CD4-positive, alpha-beta T cell treated with Interleukin-15 for 1 hour (primary cell): ENCODE measurements around the gene CMIP.
"Not testable (repeated sequence)": the region's sequence is repeated elsewhere in the genome, so short reads cannot be mapped to it uniquely, and the experiment has no call there.

ENCODE experiments used
- DNase-seq: peaks from one replicate; pipeline ENCODE4 v3.0.0-alpha.2; 2020

Gene CMIP

GRCh38 chr16:81444448-81445121, at the start of gene CMIP:
CMIP (plus strand) TSS chr16:81444808.
- peak; percentile 86 for DNase-seq

DNA sequence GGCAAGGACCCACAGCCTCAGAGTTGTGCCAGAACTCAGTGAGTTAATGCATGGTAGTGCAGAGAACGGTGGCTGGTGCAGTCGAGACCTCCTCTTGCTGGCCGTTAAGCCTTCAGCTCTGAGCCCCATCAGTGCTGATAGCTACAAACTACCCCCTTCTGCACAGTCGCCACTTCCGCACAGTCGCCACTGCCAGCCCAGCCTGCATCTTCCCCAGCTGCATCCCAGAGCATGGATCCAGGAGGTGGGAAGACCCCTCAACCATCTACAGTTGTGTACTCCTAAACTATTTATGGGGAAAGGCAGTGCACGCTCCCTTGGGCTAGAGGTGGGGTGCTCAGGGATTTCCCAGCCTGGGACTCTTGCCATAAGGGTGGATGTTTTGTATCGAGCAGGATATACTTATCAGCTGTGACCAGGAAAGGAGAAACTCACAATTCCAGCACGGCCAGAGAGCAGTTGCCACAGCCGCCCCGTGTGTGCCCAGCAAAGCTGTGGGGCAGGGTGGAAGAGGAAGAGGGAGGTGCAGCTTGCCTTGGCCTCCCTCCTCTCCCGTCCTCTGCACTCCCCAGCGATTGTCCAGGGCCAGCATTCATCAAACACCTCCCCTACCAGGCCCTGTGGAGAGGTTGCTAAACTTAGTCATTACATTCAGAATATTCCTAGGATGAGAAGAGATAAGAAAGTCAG, 49.5 kb upstream of the CMIP start:
- DNase-seq: no peak

DNA sequence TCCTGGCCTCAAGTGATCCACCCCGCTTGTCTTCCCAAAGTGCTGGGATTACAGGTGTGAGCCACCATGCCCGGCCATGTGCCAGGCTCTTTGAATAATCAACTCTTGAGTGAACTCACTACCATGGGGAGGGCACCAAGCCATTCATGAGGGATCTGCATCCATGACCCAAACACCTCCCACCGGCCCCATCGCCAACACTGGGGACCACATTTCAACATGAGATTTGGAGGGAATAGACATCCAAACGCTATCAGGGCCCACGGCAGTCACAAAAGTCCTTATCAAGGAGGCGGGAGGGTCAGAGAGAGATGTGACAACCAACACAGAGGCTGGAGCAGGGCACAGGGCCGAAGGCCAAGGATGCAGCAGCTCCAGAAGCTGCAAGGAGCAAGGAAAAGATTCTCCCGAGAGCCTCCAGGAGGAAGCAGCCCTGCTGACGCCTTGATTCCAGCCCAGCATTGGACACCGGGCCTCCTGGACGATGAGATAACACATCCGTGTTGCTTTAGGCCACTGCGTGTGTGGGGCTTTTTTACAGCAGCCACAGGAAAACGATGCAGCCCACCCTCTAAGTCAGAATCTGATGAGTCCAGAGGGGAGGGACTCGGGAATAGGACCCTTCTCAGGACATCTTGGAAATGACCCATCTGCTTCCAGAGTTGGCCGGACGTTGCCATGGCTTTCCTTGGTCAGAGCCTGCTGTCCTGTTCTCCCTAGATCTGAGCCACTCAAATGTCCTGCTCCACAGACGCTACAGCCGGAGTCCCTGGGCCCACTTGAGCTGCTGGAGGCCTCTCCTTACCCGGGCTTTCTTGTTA, 47.3 kb upstream of the CMIP start:
- no peak for DNase-seq

DNA sequence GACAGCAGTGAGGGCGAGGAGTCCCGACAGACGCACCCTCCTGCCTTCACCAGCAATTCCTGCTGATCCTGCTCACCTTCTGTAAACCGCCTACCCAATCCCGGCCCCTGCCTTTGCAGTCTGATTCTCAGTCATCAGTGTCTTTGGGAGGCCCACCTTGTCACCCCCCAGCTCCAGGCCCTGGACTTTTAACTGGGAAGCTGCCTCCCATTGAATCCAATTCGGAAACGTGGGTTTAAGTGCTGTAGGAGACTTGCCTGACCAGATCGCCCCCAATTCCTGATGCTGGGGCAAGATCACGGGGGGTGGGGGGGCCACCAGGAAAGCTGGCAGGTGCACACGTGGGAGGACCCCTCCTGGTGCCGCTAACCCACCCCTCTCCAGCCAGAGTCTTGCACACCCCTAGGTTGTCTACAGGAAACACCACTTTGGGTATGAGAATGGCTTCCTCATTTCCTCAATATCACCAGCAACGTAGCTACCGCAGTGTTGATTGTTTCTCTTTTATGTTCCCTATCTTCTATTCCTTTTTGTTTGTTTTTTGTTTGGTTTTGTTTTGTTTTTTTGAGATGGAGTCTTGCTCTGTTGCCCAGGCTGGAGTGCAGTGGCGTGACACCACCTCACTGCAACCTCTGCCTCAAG, 46.6 kb upstream of the CMIP start:
- no peak for DNase-seq

GRCh38 chr16:81399909-81400308, 44.7 kb upstream of the CMIP start:
- no peak for DNase-seq

DNA sequence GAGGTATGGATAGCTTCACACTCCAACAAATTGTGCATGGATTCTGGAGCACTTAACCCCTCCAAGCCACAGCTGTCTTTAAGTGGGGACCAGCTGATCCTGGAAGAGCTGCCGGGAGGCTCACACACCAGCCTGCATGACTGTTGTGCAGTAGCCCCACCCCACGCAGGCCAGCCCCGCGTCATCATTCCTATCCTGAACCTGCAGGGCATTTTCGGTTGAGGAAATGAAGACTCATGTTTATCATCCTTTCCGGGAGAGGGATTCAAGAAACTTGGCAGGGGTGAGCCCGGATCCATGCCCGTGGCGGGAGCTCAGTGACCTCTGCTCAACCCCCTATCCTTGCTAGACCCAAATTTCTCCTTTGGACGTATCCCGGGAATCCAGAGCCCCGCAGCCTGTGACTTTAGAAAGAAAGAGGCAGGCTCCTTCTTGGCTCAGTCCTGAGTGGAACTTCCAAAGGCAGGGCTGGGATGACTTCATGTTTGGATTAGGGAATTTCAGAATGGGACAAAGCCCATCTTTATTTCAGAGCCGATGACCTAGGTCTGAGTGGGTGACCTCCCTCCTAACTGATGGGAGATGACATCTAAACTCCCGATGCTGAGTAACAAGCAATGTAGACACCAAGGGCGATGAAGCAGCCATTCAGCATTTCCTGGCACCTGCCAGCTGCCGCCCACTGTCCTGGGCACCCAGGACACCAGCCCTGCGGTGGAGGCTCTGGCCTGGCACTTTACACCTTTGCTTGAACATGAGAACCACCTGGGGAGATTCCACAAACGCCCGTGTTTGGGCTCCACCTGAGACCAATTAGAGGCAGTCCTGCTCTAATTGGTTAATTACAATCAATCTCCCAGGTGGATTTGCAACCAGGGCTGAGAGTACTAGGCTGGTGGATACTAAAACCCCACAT, 43.3 kb upstream of the CMIP start:
- no peak for DNase-seq

DNA sequence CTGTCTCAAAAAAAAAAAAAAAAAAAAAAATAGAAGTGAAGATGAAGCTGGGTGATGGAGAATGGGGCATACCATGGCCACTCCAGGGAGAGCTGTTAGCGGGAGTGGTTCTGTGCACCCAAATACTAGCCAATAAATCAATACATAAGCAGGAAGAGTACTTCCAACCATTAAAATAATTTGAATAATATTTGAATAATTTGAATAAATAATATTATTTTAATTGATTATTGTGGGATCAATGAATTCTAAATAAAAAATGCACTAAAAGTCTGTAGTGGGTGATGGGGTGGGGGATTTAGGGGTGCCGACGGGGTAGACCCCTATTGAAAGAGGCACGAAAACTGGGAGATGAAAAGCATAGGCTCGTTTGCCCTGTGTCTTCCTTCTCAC, 41.4 kb upstream of the CMIP start:
- DNase-seq: no peak

DNA sequence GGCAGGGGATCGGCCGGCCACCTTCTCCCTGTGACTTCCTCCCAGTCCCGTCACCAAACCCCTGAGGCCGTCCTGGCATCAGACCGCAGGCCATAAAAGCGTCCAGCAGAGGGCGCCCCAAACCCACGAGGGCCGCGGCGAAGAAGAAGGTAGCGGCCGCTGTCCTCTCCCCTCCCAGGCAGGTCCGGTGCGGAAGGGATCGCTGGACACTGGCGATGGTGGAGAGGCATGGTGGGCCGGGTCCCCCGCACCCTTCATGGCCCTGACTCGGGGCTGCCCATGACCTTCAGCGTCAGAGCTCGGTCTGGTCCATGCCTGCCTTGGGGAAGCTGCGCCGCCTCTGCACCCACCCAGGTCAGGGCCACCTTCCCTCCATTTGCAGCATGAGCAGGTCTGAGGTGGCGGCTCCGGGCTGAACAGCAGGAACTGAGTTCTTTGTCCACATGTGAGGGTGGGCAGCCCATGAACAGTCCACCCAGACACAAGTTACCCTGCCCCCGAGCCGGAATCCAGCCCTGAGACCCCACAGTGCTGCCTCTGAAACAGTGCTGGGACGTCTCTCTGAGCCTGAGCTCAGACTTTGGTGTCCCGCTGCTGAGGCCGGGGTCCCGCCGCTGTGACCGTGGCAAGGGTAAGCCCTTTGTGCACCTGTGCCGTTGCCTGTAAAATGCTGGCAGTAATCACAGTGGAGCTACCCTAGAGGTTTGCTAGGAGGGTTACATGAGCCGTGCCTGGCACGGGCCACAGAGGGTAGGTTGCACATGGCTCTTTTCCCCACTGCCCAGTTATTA, 40.8 kb upstream of the CMIP start:
- DNase-seq: peak; percentile 77

DNA sequence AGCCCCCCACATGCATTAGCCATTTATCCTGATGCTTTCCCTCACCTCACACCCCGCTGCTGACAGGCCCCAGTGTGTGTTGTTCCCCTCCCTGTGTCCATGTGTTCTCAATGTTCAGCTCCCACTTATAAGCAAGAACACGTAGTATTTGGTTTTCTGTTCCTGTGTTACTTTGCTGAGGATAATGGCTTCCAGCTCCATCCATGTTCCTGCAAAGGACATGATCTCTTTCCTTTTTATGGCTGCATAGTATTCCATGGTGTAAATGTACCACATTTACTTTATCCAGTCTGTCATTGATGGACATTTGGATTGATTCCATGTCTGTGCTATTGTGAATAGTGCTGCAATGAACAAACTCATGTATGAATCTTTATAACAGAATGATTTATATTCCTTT, 39.6 kb upstream of the CMIP start:
- DNase-seq: not testable (repeated sequence)

DNA sequence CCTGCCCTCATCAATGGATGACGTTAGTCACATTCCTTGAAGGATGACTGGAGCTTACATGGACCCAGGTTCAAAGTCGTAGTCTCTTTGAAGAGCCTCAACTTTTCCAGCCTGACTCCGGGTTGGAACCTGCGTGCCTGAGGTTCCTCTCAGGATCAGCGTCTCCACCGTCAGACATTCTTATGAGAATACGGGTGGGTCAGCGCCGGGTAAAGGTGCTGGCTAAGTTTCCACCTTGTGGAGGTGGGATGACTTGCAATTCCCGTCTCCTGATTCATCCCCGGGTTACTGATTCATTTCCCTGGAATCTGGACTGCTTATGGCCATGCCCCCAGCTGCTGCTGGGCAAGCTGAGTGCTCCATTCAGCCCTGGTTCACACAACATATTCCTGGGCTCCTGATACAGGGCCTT, 38.9 kb upstream of the CMIP start:
- no peak for DNase-seq

- DNase-seq: no peak
These were observed 36.1 kb upstream of the CMIP start for GRCh38 chr16:81408409-81408950.

DNA sequence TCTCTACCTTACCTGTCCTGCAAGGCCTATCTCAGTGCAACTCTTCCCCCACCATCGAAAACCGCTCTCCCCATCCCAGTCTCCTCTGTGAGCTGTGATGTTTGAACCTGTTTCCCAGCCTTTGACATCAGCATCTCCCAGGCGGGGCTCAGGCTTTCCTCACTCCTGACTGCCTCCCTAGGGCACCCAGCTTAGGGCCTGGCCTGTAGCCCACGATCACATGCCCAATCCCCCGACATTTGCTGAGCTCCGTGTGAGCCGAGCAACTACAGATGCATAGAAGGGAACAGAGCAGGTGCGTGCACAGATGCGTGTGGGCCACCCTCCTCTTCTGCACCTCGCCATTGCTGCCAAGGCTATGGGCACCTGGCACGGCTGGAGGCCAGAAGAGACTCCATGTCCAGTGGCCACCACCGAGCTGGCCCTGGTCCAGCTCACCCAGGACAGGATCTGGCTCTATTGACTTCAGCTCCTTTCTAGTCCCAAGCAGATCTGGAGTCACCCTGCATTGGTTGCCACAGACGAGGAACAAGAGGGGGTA, 35.5 kb upstream of the CMIP start:
- DNase-seq: no peak

DNA sequence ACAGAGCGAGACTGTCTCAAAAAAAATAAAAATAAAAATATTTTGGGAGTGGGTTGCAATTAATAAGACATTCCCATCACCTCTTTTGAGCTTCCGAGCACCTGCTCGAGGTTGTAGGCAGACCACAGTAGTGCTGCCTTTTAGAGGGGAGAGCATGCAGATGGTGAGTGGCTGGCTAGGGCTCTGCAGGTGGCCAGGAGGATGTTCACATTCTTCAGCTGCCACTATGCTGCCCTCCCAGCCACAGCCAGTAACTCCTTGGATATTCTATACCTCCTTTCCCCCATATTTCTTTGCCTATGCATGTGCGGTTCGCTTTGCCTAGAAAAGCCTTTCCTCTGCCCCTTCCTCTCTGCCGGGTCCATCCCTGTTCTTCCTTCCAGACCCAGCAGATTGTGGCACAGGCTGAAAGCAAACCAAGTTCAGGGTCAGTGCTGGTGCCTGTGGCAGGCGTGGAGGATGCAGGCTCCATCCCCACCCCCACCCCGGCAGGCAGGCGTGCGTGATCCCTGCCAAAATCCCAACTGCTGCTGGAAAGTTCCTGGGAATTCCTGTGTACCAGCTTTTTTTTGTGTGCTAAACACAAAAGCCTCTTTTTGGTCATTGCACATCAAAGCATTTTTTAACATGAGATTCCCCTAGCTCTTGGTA, 33.8 kb upstream of the CMIP start:
- no peak for DNase-seq

- DNase-seq: no peak
These were observed 31.2 kb upstream of the CMIP start for GRCh38 chr16:81413245-81413990.

DNA sequence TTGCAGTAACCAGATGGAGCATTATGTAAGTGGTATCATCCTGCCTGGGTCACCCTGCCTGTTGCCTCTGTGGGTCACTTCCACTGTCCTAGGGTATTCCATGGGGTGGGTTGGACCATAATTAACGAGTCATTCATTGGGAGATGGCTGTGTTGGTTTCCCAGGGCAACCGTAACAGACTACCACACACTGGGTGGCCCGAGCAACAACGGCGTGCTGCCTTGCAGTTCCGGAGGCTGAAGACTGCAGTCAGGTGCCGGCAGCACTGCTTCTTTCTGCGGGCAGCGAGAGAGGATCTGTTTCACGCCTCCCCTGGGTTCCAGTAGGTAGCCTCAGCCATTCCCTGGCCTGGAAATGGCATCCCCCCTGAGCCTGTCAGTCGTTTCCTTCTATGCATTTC, 28.9 kb upstream of the CMIP start:
- DNase-seq: no peak

- no peak for DNase-seq
These were observed 27.9 kb upstream of the CMIP start for GRCh38 chr16:81416749-81417148.

- no peak for DNase-seq
These were observed 27.4 kb upstream of the CMIP start for GRCh38 chr16:81417210-81417609.

DNA sequence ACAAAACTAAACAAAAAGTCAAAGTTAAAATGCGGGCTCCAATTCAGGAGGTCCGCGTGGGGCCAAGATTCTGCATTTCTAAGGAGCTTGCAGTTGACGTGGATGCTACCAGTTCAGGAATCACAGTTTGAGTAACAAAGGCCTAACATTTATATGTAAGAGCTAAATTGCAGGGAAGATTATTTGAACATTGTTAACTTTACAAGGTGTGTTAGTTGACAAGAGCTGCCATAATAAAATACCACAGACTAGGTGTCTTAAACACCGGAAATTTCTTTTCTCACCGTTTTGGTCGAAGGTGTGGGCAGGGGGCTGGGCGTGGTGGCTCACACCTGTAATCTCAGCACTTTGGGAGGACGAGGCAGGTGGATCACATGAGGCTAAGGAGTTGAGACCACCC, 24.8 kb upstream of the CMIP start:
- DNase-seq: no peak

DNA sequence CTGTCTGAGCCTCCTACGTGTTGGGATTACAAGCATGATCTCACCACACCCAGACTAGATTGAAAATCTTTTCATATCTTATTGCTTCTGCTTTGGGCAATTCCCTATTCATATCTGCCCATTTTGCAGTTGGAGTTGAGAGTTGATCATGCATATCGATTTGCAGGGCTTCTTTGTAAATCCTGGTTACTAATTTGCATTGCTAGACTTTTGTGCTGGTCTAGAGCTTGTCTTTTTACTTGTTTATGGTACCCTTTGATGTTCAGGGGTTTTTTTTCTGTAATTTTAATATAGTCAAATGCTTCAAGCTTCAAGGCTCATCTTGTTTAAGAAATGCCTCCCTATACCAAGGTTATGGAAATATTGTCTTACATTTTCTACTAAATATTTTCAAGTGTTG, 23.5 kb upstream of the CMIP start:
- DNase-seq: no peak

GRCh38 chr16:81421536-81421935, 23.1 kb upstream of the CMIP start:
- no peak for DNase-seq
